NCI-H226 (cell line): Measurements from ENCODE around the gene IFI16.
"Not testable (repeated sequence)": the region's sequence is repeated elsewhere in the genome, so short reads cannot be mapped to it uniquely, and the experiment has no call there.

Experiments
- DNase-seq: peaks from one replicate; pipeline ENCODE4 v3.0.0-alpha.2; 2015

The IFI16 gene

GRCh38 chr1:159103021-159103420, 93.3 kb downstream of the IFI16 start:
- not testable (repeated sequence) for DNase-seq
